ENCODE data around the gene NLRP6.
A peak's percentile ranks its signal among the peaks of the same experiment; 100 is the strongest.
"Not testable (repeated sequence)": the region's sequence is repeated elsewhere in the genome, so short reads cannot be mapped to it uniquely, and the experiment has no call there.

The NLRP6 gene

DNA sequence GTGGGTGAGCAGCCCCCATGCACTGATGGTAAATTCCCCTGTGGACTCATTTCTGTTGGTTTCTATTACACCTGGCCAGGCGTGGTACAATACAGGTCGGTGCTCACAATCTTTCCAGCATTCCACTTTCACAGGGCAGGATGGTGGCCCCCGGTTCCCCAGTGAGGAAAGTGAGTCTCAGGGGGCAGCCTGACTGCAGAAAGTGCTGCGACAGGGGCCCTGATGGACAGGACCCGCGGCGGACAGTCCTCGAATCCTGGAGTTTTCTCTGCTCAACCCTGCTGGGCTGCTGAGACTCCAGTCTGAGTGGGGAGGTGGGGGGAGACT is 7.7 kb downstream of the NLRP6 start:
- H3K4me3 Mint-ChIP-seq, result no peak overlapping the region
- H3K36me3 Mint-ChIP-seq (ENCODE audit: low read depth), result no peaks in the 10 kb centered on the region
- peaks cover 72% of the 10 kb centered on the region for H3K4me1 Mint-ChIP-seq
- TF ChIP-seq, protein P1, sequence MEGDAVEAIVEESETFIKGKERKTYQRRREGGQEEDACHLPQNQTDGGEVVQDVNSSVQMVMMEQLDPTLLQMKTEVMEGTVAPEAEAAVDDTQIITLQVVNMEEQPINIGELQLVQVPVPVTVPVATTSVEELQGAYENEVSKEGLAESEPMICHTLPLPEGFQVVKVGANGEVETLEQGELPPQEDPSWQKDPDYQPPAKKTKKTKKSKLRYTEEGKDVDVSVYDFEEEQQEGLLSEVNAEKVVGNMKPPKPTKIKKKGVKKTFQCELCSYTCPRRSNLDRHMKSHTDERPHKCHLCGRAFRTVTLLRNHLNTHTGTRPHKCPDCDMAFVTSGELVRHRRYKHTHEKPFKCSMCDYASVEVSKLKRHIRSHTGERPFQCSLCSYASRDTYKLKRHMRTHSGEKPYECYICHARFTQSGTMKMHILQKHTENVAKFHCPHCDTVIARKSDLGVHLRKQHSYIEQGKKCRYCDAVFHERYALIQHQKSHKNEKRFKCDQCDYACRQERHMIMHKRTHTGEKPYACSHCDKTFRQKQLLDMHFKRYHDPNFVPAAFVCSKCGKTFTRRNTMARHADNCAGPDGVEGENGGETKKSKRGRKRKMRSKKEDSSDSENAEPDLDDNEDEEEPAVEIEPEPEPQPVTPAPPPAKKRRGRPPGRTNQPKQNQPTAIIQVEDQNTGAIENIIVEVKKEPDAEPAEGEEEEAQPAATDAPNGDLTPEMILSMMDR (IDR thresholded peaks at IDR 0.05), result no peak
- DNase-seq, result no peak
- H3K27ac Mint-ChIP-seq, result no peak overlapping the region
- no peaks in the 10 kb centered on the region for H3K9me3 Mint-ChIP-seq
- peaks cover 12% of the 10 kb centered on the region for H3K27me3 Mint-ChIP-seq (ENCODE audit: low read depth, poor library complexity)

DNA sequence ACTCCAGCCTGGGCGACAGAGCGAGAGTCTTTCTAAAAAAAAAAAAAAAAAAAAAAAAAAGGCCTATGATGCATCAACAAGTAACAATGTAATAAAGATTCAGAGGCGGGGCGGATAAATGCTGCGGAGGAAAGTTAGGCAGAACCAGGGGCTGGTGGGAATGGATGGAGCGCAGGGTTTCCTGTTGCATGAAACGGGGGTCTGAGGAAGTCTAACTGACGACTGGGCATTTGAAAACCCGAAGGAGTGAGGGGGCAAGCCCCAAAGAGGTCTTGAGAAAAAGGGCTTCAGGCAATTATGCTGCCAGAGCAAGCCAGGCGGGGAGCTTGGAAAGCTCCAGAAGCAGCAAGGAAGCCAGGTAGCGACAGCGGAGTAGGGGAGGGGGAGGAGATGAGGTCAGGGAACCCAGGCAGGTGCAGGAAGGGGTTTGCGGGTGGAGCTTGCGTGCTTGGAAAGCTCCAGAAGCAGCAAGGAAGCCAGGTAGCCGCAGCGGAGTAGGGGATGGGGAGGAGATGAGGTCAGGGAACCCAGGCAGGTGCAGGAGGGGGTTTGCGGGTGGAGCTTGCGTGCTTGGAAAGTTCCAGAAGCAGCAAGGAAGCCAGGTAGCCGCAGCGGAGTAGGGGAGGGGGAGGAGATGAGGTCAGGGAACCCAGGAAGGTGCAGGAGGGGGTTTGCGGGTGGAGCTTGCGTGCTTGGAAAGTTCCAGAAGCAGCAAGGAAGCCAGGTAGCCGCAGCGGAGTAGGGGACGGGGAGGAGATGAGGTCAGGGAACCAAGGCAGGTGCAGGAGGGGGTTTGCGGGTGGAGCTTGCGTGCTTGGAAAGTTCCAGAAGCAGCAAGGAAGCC is 9.0 kb downstream of the NLRP6 start:
- peaks cover 12% of the 10 kb centered on the region for H3K27me3 Mint-ChIP-seq (ENCODE audit: low read depth, poor library complexity)
- not testable (repeated sequence) for H3K9me3 Mint-ChIP-seq; DNase-seq; H3K27ac Mint-ChIP-seq; H3K36me3 Mint-ChIP-seq (ENCODE audit: low read depth)
- peak overlapping the region; percentile 72 for H3K4me3 Mint-ChIP-seq
- H3K4me1 Mint-ChIP-seq, result peaks cover 74% of the 10 kb centered on the region

DNA sequence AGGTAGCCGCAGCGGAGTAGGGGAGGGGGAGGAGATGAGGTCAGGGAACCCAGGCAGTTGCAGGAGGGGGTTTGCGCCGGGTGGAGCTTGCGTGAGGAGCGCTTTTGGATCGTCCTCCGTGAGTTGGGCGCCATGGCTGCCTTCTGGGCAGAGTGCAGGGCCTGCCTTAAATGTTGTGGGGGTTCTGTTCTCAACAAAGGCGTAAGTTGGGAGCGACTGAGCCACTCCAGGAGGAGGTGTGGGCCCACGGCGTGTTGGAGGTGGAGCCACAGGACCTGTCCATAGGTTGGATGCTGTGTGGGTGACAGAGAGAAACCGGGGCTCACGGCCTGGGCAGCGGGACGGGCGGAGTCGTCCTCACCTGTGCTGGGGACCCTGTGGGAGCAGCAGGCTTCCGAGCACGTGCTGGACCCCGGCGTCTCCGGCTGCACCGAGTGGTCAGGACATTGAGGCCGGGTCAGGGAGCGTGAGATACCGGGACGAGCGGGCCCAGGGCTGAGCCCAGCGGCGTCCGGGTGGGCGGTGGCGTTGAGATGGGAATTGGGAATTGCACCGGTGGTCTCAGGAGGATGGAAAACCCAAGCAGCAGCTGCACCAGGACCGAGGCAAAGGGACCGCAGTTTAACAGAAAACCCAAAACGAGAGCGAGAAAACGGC is 9.7 kb downstream of the NLRP6 start:
- Mint-ChIP-seq H3K4me1 (peaks cover 67% of the 10 kb centered on the region), H3K36me3 (ENCODE audit: low read depth) (peaks cover 6% of the 10 kb centered on the region), H3K27ac (peak overlapping the region; percentile 19), H3K4me3 (peak overlapping the region; percentile 85), H3K9me3 (no peaks in the 10 kb centered on the region), H3K27me3 (ENCODE audit: low read depth, poor library complexity) (peaks cover 9% of the 10 kb centered on the region)
- peak; percentile 15 for DNase-seq
- TF ChIP-seq, protein P1 (IDR thresholded peaks at IDR 0.05), result no peak

DNA sequence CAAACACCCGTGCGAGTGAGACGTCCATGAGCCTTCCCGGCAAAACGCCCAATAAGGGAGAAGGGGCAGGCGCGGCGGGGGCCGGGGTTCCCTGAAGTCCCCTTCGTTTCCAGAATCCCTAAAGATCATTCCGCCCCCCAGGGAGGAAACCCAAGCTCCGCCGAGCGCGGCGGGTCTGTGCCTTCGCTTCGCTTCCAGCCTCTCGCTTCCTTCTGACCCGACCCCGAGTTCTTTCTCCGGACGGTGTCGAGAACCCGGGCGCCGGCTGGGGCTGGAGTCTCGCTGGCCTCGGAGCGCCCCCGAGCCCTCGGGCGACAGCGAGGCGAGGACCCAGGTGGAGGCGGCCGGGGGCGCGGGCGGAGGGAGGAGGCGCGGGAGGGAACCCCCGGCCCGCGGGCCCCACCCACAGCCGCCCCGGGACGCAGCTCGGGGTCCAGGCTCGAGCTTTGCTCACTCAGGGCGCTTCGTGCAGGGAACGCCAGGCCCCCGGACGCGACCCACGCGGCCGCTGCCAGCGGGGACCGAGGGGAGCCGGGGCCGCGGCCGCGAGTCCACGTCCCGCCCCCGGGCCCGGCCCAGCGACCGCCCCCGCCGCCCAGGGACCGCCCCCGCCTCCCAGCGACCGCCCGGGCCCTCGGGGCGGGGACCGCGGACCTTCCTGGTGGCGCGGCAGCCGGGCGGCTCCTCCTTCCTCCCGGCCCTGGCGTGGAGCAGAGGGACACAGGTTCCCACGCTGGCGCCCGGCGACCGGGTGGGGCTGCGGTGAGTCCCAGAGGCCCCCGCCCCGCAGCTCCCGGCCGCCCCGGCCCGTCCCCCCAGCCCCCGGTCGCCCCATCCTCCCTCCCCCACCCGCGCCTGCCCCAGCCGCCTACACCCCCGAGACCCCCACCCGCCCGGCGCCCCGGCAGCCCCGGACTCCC is 10.5 kb downstream of the NLRP6 start, which contains the start of gene PGGHG:
Gene PGGHG, plus strand, starts transcription at position 649 of the 920 bp plus-strand sequence. CDS start 691 bp downstream, outside the sequence.
- peaks cover 6% of the 10 kb centered on the region for H3K36me3 Mint-ChIP-seq (ENCODE audit: low read depth)
- peak; percentile 81 for DNase-seq
- peak within 1 kb of the TSS; percentile 19 for H3K27ac Mint-ChIP-seq
- peaks cover 59% of the 10 kb centered on the region for H3K4me1 Mint-ChIP-seq
- H3K27me3 Mint-ChIP-seq (ENCODE audit: low read depth, poor library complexity), result peaks cover 9% of the 10 kb centered on the region
- H3K9me3 Mint-ChIP-seq, result no peaks in the 10 kb centered on the region
- TF ChIP-seq, protein P1 (IDR thresholded peaks at IDR 0.05), result no peak
- peak within 1 kb of the TSS; percentile 85 for H3K4me3 Mint-ChIP-seq

DNA sequence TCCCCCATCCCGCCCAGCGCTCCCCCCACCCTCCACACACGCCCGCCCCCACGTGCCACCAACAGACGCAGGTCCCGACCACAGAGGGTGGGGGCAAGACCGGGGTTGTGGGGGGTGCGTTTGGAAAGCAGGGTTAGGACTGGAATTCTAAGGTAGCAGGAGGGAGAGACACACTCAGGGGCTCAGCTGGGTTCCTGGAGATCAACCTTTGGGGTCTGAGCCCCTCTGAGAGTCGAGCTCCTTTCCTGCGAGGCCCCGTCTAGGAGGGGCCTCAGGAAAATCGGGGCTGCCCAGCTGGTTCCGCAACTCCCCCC is 11.1 kb downstream of the NLRP6 start:
- Mint-ChIP-seq H3K27ac (no peak overlapping the region), H3K4me3 (peak overlapping the region; percentile 79), H3K27me3 (ENCODE audit: low read depth, poor library complexity) (peaks cover 9% of the 10 kb centered on the region), H3K9me3 (no peaks in the 10 kb centered on the region), H3K36me3 (ENCODE audit: low read depth) (peaks cover 6% of the 10 kb centered on the region), H3K4me1 (peaks cover 54% of the 10 kb centered on the region)
- TF ChIP-seq, protein P1 (IDR thresholded peaks at IDR 0.05), result no peak
- no peak for DNase-seq
